RPMI8226 (cell line): ENCODE data around the gene VPS39.

Experiments used
- DNase-seq: peaks from one replicate; pipeline ENCODE4 v3.0.0-alpha.2; 2015

VPS39 gene

DNA sequence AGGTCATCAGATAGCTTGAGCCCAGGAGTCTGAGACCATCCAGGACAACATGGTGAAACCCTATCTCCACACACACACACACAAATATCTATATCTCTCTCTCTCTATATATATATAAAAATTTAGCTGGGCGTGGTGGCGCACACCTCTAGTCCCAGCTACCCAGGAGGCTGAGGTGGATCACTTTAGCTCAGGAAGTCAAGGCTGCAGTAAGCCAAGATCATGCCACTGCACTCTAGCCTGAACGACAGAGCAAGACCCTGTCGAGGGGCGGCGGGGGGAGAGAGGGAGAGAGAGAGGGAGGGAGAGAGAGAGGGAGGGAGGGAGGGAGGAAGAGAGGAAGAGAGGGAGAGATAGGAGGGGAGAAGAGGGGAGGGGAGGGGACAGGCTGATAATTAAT is 79.6 kb downstream of the VPS39 start:
- no peak for DNase-seq

DNA sequence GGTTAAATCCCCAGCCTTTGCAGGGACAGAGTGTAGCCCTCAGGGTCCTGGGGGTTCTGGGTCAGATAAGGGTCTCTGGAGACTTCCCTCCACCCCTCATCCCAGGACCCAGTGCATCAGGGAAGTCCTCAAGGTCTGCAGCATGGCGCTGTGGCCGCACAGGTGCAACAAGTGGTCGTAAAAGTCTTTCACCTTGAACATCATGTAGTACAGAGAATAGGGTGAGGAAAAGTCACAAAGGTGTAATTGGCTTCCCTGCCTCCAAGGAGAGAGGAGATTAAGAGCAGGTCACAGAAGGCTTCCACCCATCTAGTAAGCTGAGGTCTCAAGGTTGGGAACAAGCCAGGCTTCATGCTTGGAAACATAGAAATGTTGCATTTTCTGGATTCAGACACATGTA is 84.6 kb downstream of the VPS39 start:
- no peak for DNase-seq

DNA sequence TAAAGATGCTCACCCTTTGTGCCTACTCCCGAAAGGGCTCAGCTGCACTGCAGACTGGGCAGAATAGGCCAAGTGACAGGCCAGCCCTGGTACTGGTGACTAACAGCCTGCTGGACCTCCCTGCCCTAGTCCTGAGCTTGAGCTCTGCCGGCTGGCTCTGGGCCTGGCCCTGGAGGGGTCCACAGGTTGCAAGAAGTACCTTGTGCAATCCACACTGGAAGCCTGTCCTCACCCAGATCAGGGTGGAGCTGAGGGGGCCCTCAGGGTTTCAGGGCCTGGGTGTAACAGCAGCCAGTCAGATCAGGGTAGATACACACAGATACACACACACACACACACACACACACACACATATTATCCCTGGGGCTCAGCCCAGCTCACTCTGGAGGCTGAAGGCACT is 86.4 kb downstream of the VPS39 start:
- no peak for DNase-seq

DNA sequence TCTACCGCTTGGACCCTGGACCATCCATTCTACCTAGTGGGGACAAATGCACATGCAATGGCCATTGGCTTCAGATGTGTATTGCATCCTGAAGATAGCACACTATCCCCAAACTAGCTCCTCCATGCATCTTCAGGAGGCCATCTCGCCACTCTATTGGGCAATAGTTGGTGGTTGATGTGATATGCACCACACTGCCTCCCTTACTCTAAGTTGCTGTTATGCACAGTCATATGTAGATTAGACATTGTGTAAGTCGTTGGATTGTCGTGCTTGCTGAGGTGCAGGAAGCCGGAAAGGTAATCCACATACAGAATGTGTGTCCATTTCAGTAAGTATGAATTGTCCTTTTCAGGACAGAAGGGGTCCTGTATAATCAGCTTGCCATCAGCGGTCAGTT is 87.1 kb downstream of the VPS39 start:
- DNase-seq = no peak

DNA sequence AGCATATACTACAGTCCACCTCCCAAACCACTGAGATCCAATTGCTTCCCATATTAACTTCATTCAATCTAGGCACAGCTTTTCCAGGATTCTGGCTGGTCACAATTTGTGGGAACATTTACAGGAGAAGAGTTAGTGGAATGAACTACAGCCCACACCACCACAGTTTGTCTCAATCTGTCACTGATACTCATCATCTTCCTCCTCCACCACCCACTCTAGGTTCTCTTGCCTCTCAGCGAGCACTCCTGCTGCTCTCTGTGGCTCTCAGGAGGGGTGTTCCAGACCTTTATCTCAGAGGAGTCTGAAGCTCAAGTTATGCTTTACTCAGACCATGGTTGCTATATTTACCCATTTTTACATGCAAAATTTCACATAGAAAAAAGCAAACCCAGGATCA is 87.8 kb downstream of the VPS39 start:
- DNase-seq = no peak

DNA sequence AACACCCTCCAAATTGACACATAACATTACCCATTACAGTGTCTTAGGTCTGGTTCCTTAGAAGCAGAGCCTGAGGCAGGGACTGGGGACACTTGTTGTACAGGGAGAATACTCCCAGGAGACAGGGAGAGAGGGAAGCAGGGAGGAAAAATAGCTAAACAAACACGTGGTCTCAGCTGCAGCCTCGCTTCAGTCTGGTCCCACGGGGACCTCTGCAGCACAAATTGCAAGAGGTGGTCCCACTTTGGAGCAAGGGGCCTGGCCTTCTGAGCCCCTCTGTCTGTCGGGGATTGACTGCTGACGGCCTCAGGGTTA is 88.7 kb downstream of the VPS39 start:
- DNase-seq = no peak

DNA sequence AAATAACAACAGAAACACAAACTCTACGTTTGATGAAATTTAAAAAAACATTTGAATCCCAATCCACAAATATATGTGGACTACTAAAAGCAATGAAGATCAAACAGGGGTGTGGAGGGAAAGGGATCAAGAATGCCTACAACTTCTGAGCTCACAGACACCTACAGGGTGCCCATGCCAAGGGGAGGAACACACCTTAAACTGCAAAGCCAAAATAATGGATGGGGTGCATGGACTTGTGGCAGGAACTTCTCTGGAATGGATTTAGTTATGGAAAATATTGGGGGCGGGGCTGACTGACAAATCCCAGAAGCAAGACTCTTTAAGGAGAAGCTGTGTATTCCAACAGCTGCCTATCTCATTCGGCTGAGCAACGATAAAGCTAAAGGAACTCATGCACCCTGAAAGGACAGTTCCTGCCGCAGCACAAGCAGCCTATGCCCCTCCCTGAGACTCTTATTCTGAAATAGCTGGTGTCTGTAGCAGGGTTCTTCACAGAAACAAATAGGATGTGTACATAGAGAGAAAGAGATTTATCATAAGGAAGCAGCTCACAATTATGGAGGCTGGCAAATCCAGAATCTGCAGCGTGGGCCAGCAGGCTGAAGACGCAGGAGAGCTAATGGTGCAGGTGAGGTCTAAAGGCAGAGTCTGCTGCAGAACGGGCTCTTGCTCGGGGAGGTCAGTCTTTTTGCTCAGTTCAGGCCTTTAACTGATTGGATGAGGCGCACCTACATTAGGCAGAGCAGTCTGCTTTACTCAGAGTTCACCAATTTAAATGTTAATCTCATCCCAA is 89.3 kb downstream of the VPS39 start:
- DNase-seq = peak; percentile 48

DNA sequence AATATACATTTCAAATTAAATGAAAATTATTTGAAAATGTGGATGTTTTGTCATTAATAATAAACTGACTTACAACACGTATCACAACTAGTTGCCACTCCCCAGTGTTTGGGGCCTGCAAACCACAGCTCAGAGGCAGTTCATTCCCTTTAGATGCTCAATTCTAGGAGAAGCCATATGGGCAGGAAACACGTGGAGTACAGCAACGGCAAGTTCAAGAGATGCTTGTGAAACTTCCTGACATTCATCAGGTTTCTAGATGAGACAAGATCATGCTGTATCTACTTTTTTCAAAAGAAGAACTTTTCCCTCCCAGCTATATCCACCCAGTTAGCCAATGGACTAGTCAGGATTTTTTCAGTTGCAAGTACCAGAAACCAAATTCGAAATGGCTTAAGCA is 96.2 kb downstream of the VPS39 start:
- DNase-seq = no peak

DNA sequence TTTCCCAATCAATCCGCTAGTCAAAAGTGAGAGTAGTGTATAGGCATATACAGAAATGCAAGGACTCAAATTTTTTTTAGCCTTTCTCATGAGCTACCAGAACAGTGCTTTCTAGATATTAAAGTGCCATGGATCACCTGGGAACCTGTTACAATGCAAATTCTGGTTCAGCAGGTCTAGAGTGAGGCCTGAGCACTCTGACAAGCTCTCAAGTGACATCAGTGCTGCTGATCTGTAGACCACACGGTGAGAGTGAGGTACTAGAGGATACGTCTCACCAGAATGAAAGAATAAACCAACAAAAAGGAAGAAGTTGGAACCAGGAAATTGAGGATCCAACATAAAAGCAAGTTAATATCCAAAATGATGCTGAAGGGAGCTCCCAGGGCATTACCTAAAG is 97.7 kb downstream of the VPS39 start:
- no peak for DNase-seq

DNA sequence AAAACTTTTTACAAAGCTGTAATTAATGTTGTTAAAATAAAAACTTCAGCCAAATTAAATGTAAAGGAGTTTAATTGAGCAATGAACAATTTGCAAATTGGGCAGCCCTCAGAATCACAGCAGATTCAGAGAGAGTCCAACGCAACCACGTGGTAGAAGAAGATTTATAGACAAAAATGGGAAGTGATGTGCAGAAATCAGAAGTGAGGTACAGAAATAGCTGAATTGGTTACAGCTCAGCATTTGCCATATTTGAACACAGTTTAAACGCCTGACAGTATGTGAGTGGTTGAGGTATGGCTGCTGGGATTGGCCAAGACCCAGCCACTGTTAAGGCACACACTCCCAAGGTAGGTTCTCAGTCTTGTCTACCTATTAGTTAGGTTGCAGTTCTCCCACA is 99.3 kb downstream of the VPS39 start:
- DNase-seq = peak; percentile 23
